HCT116 (cell line): ENCODE results near the gene METTL25B.

Experiments used
- CEBPB ChIP-seq: IDR thresholded peaks from 2 replicates; pipeline ENCODE4 v1.6.1; 2012; ENCODE audit warnings: low read depth
- CTCF ChIP-seq, 3 experiments: fragments of 200-600 bp in 1 of 3; sonication (generic) in 1 of 3; IDR thresholded peaks in 2 of 3; conservative IDR thresholded peaks in 1 of 3; 2 replicates each; pipeline ENCODE4 v1.5.1; 2012 to 2017; ENCODE audit warnings: low read depth in 2 of 3, low read length in 2 of 3, antibody characterized with exemption in 1 of 3, borderline replicate concordance in 1 of 3, control low read depth in 1 of 3, mild to moderate bottlenecking in 1 of 3, mixed read lengths in 1 of 3, mixed run types in 1 of 3, moderate library complexity in 1 of 3; ENCODE audit not compliant: insufficient read depth in 1 of 3
- EGR1 ChIP-seq: IDR thresholded peaks from 2 replicates; pipeline ENCODE4 v1.6.1; 2012; ENCODE audit warnings: low read depth
- EZH2 ChIP-seq: fragments of 200-600 bp; sonication (generic); IDR thresholded peaks from 2 replicates; pipeline ENCODE4 v1.6.1; 2017; ENCODE audit warnings: antibody characterized with exemption, mixed run types
- POLR2A ChIP-seq: IDR thresholded peaks from 2 replicates; pipeline ENCODE4 v1.7.0; 2011; ENCODE audit warnings: borderline replicate concordance; ENCODE audit not compliant: insufficient read depth, insufficient read length; ENCODE audit errors: extremely low read depth
- POLR2AphosphoS5 ChIP-seq: IDR thresholded peaks from 2 replicates; pipeline ENCODE4 v1.6.1; 2011; ENCODE audit warnings: mild to moderate bottlenecking, low read depth, low read length, moderate library complexity
- REST ChIP-seq: IDR thresholded peaks from 2 replicates; pipeline ENCODE4 v1.6.1; 2012; ENCODE audit warnings: low read depth
- SIN3A ChIP-seq: IDR thresholded peaks from 2 replicates; pipeline ENCODE4 v1.6.1; 2012; ENCODE audit warnings: low read depth

- TF ChIP-seq CTCF (IDR thresholded peaks at IDR 0.05 in 2 of 3, conservative IDR thresholded peaks at IDR 0.05 in 1 of 3; ENCODE audit: borderline replicate concordance in 1 of 3, insufficient read depth in 1 of 3, low read depth in 2 of 3, low read length in 2 of 3) (no peak), SIN3A (no peak), POLR2AphosphoS5 (no peak), POLR2A (no peak), EZH2 (no peak), CEBPB (no peak), REST (no peak), EGR1 (no peak)
Measured at GRCh38 chr1:156785458-156785857, 57.2 kb downstream of the METTL25B start.
